ENCODE results near the gene UBE2D1.

The UBE2D1 gene

DNA sequence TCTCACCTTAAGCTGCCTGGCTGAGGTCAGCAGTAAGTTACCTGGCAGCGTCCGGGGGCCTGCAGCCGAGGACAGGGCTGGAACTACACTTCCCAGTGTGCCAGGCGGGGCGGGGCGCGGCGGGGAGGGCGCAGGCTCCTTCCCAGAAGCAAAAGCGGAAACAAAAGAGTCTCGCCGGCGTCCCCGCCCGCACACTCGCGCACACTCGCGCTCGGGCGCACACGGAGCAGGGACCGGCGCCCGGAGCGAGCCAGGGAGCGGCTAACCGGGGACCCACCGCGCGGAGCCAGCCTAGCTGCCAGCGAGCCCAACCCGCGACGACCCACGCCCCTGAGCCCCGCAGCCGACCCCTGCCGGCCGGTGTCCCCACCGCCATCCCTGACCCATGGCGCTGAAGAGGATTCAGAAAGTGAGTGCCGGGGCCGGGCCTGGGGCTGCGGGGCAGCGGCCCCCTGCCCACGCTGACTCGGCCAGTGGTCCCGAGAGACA, at the start of gene UBE2D1:
TSS of gene UBE2D1 (plus strand) at position 190 of the 489 bp plus-strand sequence. CDS start at position 386, 196 bp downstream.
- in situ Hi-C loops (cut with MboI; ENCODE audit: low sequenced_read_pairs), result no loop called here

DNA sequence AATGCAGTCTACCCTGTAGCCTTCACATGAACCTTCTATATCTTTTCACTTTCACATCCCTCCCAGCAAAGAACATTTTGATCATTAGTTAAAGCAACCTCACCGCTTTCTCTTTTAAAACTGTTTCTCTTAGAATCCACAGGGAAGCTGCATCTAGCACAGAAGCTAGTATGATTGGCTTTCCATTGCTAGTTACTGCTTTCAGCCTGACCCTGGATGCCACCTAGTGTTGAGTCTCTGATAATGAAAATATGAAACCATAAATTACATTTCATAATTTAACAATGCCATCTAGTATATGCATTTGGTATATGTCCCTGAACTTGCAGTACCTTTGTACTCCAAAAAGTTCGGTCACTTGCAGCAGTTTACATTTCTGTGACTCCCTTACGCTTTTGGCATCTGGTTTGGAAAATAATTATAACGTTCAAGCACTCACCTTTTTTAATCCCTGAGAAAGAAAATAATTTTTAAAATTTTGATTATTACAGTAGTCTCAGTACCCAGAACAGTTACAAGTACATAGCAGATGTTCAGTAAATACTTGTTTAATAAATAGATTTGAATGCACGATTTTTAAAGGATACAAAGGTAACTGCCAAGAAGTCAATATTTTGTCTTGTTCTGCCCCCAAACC, 43.1 kb upstream of the UBE2D1 start:
- in situ Hi-C loops (cut with MboI; ENCODE audit: low sequenced_read_pairs), result no loop called here

DNA sequence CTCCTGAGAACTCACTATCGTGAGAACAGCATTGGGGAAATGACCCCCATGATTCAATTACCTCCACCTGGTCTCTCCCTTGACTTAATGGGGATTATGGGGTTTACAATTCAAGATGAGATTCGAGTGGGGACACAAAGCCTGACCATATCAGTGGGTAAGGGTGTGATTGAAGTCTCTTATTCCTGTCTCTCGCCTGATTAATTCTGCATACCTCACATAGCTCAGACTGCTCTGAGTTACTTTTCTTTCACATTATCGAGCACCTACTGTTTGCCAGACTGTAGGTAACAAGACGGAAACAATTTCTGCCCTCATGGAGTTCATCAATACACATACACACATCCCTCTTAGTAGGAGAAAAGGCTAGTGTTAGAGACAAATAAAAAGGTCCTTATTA, 40.8 kb upstream of the UBE2D1 start:
- in situ Hi-C loops (cut with MboI; ENCODE audit: low sequenced_read_pairs), result no loop called here

DNA sequence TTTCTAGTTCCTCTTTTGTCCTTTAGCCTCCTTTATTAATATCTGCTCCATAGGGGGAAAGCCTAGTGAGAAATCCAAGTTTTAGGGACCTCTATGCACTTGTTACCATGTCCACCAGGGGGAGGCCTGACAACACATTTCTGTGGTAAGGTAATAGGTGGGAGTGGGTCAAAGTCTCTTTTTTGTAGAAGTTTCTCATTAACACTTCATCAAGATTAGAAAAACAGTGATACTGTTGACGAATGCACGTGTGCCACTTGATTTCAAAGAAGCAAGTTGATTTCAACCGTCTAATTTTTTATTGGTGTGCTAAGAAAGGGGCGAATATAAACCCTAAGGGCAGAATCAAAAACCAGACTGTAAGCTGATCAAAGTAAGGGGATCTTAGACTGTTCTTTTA, 35.2 kb upstream of the UBE2D1 start:
- in situ Hi-C loops (cut with MboI; ENCODE audit: low sequenced_read_pairs), result no loop called here

- in situ Hi-C loops (cut with MboI; ENCODE audit: low sequenced_read_pairs), result no loop called here
Measured at GRCh38 chr10:58300676-58301075, 34.1 kb upstream of the UBE2D1 start.

DNA sequence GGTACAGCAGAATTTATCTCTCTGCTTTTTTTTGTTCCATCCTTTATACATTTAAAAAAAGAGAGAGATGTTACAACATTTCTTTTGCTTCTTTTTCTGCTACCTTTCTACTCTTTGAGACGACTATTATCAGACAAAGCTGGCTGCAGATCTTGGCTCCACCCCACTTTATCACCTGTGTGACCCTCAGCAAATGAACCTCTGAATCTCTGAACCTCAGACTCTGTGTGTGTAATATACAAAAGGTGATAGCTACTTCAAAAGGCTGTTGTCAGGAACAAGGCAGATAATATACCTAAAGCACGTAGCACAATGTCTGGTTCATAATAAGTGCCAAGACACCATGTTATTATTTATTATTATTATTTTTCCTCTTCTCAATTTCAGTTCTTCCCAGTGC, 32.6 kb upstream of the UBE2D1 start:
- in situ Hi-C loops (cut with MboI; ENCODE audit: low sequenced_read_pairs), result no loop called here

- in situ Hi-C loops (cut with MboI; ENCODE audit: low sequenced_read_pairs), result no loop called here
Measured at GRCh38 chr10:58304099-58304633, 30.6 kb upstream of the UBE2D1 start.

- in situ Hi-C loops (cut with MboI; ENCODE audit: low sequenced_read_pairs), result no loop called here
Measured at GRCh38 chr10:58305821-58306220, 29.0 kb upstream of the UBE2D1 start.

DNA sequence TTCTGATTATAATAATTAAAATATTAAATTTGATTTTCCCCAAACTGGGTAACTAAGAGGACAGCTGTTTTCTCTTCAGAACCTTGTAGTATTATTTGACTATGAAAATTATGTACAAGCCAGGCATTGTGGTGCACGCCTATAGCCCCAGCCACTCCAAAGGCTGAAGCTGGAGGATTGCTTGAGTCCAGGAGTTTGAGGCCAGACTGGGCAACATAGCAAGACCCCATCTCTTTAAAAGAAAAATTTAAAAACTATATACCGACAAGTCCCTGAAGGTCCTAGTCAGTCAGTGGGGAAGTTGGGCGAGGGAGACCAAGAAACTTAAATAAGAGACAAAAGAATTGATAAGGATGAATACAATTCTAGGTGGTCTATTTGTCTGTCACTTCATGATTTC, 27.1 kb upstream of the UBE2D1 start:
- in situ Hi-C loops (cut with MboI; ENCODE audit: low sequenced_read_pairs), result no loop called here

DNA sequence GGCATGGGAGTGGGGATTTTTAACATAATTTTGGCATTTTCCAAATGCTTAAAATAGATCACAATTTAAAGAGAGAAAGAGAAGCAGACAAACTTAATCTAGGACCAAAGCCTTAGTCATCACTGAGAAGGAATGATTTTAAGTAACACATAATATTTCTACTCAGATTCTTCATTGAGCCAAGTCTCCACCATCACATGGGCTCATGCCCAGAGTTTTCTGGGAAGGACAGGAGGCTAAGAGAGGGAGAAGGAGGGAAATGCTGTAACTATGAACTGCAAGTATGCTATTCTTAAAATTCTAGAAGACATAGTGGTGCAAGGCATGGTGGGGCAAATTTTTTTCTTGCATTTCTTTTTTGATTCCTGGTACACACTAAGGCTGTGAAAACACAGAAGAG, 23.8 kb upstream of the UBE2D1 start:
- in situ Hi-C loops (cut with MboI; ENCODE audit: low sequenced_read_pairs), result no loop called here

DNA sequence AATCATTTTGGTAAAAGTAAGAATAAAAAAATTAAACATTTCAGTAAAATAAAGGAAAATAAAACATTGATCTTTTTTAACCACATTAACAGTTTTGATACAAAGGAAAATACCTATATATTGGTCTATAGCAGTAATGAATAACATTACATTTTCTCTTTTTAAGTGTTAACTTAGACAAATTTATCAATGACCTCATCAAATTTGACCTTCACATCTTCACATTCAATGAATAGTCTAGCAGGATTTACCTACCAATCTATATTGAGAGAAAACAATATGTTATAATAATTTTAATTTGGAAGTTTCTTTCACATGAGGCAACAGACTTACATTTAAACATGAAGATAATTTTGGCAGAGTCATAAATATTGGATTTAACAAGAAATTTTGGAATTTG, 17.9 kb upstream of the UBE2D1 start:
- in situ Hi-C loops (cut with MboI; ENCODE audit: low sequenced_read_pairs), result no loop called here

DNA sequence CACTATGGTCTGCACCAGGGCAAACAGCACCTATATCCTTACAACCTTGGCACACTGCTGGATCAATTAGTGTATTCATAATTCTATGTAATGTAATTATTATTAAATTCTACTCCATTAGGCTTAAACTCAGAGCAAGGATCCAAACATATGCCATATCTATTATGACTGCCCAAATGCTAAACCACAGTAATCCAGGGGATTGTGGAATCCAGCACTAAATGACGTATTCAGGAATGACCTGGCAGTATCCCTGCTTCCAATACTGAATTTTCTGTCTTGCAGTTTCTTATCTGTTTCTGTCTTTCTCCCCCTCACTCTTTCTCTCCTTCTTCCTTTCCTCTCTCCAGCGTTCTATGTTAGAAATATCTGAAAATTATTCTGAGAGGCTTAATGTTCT, 16.5 kb upstream of the UBE2D1 start:
- in situ Hi-C loops (cut with MboI; ENCODE audit: low sequenced_read_pairs), result no loop called here

DNA sequence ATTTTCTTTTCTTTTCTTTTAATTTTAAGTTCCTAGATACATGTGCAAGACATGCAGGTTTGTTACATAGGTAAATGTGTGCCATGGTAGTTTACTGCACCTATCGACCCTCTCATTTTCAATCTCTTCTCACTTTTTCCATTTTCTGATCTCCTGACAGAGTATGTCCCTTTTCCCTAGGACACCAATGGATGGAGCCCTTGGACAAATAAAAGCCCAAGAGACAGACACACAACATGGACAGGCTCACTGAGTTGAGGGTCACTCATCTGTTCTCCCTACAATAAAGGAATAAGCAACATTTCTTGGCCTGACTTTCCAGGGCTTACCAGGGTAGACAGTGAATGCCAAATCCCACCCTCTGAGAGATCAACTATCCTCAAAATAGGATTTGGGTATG, 15.2 kb upstream of the UBE2D1 start:
- in situ Hi-C loops (cut with MboI; ENCODE audit: low sequenced_read_pairs), result no loop called here

DNA sequence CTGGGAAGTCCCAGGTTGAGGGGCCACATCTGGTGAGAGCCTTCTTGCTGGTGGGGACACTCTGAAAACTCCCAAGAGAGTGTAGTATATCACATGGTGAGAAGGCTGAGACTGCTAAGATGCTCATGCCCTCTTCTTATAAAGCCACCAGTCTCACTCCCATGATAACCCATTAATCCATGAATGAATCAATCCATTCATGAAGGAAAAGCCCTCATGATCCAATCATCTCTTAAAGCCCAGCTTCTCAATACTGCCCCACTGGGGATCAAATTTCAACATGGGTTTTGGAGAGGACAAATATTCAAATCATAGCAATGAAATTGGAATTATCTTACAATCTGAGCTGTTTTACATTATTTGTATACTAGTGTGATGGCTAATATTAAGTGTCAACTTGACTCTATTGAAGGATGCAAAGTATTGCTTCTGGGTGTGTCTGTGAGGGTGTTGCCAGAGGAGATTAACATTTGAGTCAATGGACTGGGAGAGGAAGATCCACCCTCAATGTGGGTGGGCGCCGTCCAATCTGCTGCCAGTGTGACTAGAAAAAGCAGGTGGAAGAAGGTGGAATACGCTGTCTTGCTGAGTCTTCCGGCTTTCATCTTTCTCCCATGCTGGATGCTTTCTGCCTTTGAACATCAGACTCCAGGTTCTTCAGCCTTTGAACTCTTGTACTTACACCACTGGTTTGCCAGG, 14.3 kb upstream of the UBE2D1 start:
- in situ Hi-C loops (cut with MboI; ENCODE audit: low sequenced_read_pairs), result no loop called here

- in situ Hi-C loops (cut with MboI; ENCODE audit: low sequenced_read_pairs), result no loop called here
Measured at GRCh38 chr10:58322072-58322834, 12.6 kb upstream of the UBE2D1 start.

DNA sequence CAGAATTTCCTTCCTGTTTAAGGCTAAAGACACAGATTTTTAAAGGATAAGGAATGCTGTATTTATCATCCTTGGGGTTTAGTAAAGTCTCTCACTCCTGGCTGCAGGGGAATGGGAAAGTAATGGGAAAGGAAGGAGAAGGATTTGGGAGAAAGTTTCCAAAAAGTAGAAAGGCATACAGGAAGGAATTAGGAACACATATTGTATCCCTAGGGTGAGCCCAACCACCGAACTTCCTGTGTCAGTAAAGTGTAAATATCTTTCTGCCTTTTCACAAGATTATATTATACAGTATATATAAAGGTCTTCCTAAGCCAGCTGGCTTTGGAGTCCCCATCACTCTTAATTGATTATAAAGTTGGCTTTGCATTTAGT, 12.0 kb upstream of the UBE2D1 start:
- in situ Hi-C loops (cut with MboI; ENCODE audit: low sequenced_read_pairs), result no loop called here

- in situ Hi-C loops (cut with MboI; ENCODE audit: low sequenced_read_pairs), result no loop called here
Measured at GRCh38 chr10:58326967-58327381, 7.8 kb upstream of the UBE2D1 start.

GRCh38 chr10:58328233-58328632, 6.6 kb upstream of the UBE2D1 start:
- in situ Hi-C loops (cut with MboI; ENCODE audit: low sequenced_read_pairs), result no loop called here

GRCh38 chr10:58330431-58330830, 4.4 kb upstream of the UBE2D1 start:
- in situ Hi-C loops (cut with MboI; ENCODE audit: low sequenced_read_pairs), result no loop called here

- in situ Hi-C loops (cut with MboI; ENCODE audit: low sequenced_read_pairs), result no loop called here
Measured at GRCh38 chr10:58331646-58332045, 3.2 kb upstream of the UBE2D1 start.

DNA sequence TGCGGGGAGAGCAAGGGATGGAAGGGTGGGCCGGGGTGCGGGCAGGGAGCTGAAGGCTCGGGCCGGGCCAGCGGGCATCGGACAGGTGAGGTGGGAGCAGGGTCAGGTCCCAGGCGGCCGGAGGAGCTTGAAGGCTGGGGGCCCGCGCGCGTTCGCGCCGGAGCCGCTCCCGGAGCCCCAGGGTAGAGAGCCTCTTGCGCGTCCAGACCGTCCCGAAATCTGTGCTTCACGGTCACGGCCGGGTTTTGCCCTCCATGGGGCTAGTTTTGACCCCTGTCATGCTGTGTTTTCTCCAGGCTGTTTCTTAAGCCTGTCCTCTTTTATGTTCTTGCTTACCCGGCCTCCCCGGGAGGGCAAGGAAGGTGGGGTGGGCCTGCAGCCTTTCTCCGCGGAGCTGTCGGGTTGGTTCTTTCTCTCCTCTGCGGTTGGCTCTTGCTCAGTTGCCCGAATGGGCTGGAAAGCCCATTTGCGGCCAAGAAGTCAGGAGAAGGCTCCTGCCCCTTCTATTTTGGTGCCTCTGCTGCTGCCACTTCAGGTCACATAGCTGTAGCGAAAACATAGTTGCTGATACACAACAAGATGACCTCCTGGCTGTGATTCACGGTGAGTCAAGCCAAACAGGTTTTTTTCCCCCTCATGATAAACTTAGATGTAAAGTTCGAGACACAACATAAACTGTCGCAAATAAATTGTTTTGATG, 650 bp downstream of the UBE2D1 start:
- in situ Hi-C loops (cut with MboI; ENCODE audit: low sequenced_read_pairs), result no loop called here
